ENCODE measurements around the gene UBC.
"Not testable (repeated sequence)": the region's sequence is repeated elsewhere in the genome, so short reads cannot be mapped to it uniquely, and the experiment has no call there.

UBC gene

GRCh38 chr12:124883263-124884130 is 31.0 kb downstream of the UBC start (continued):
- TF ChIP-seq ZNF202 (tag by site-specific recombination; IDR thresholded peaks at IDR 0.05; ENCODE audit: borderline replicate concordance) (no peak), KLF16 (tag by site-specific recombination; IDR thresholded peaks at IDR 0.05) (no peak), PRDM1 (tag by site-specific recombination; IDR thresholded peaks at IDR 0.05) (peak; percentile 97), SP3 (tag by site-specific recombination; IDR thresholded peaks at IDR 0.05) (no peak), ZNF223 (tag by site-specific recombination; IDR thresholded peaks at IDR 0.05) (no peak), ZNF449 (tag by site-specific recombination; IDR thresholded peaks at IDR 0.05) (no peak), ZEB2 (tag by site-specific recombination; IDR thresholded peaks at IDR 0.05) (0 out of 2 replicates have a peak, but pooled peaks have one; percentile 22), ZNF112 (tag by site-specific recombination; IDR thresholded peaks at IDR 0.05) (no peak), ZNF416 (tag by site-specific recombination; IDR thresholded peaks at IDR 0.05) (no peak), ZNF398 (tag by site-specific recombination; IDR thresholded peaks at IDR 0.05) (no peak), ZNF404 (tag by site-specific recombination; IDR thresholded peaks at IDR 0.05) (no peak)

GRCh38 chr12:124881123-124881522 is 33.3 kb downstream of the UBC start:
- POLR2A ChIA-PET, result no interaction called here
- H3K4me1 ChIP-seq (ENCODE audit: control insufficient read depth, insufficient read depth, low read length), result no peaks in the 10 kb centered on the region
- no peak overlapping the region for H3K27ac ChIP-seq (ENCODE audit: extremely low read depth, low read depth, low read length)
- H3K4me3 ChIP-seq (ENCODE audit: low read depth, low read length), result no peak overlapping the region
- CTCF ChIA-PET, result no interaction called here
- no peak for TF ChIP-seq ZNF518A (tag by site-specific recombination; conservative IDR thresholded peaks at IDR 0.05; ENCODE audit: low read depth)
- H3K9me3 ChIP-seq (ENCODE audit: control insufficient read depth, insufficient read depth, low read depth, low read length), result no peaks in the 10 kb centered on the region
- no peaks in the 10 kb centered on the region for H3K36me3 ChIP-seq (ENCODE audit: control insufficient read depth in 2 of 2, insufficient read depth in 1 of 2, low read length in 2 of 2)

GRCh38 chr12:124880335-124880734 is 34.1 kb downstream of the UBC start:
- not testable (repeated sequence) for H3K36me3 ChIP-seq (ENCODE audit: control insufficient read depth in 2 of 2, insufficient read depth in 1 of 2, low read length in 2 of 2); H3K4me3 ChIP-seq (ENCODE audit: low read depth, low read length); H3K9me3 ChIP-seq (ENCODE audit: control insufficient read depth, insufficient read depth, low read depth, low read length); H3K27ac ChIP-seq (ENCODE audit: extremely low read depth, low read depth, low read length); H3K4me1 ChIP-seq (ENCODE audit: control insufficient read depth, insufficient read depth, low read length)
- peak; percentile 81 for TF ChIP-seq ZNF394 (tag by site-specific recombination; IDR thresholded peaks at IDR 0.05; ENCODE audit: borderline replicate concordance)
- TF ChIP-seq ZNF335 (tag by site-specific recombination; conservative IDR thresholded peaks at IDR 0.05), result 0 out of 2 replicates have a peak, but pooled peaks have one; percentile 17
- POLR2A ChIA-PET, result interaction anchor here (0.8 kb wide), 1 partner anchor 15 kb away, joined by 4 read pairs; no protein-coding TSS in a partner anchor
- CTCF ChIA-PET, result interaction anchor here (0.6 to 1.0 kb wide), 3 partner anchors 30 to 844 kb away, joined by 3 to 5 read pairs (median 3); no protein-coding TSS in a partner anchor

Measured in HEK293 (cell line).